HUES6 (cell line): Measurements from ENCODE around the gene KCNH5.

Source experiments
- H3K27ac ChIP-seq: 2 replicates; pipeline ENCODE4 v1.7.0; 2013; ENCODE audit warnings: low read depth, mild to moderate bottlenecking, low read length, inconsistent platforms
- H3K27me3 ChIP-seq: 2 replicates; pipeline ENCODE4 v1.6.1; 2013; ENCODE audit warnings: low read length; ENCODE audit not compliant: control insufficient read depth, insufficient read depth
- H3K36me3 ChIP-seq: 2 replicates; pipeline ENCODE4 v1.6.1; 2013; ENCODE audit warnings: low read length; ENCODE audit not compliant: control insufficient read depth, insufficient read depth
- H3K4me1 ChIP-seq: 2 replicates; pipeline ENCODE4 v1.6.1; 2013; ENCODE audit warnings: low read length; ENCODE audit not compliant: control insufficient read depth, insufficient read depth
- H3K4me3 ChIP-seq: 2 replicates; pipeline ENCODE4 v1.5.1; 2013; ENCODE audit warnings: low read depth, low read length
- H3K9ac ChIP-seq: one replicate; pipeline ENCODE4 v1.6.1; 2013; ENCODE audit warnings: mild to moderate bottlenecking, low read length
- H3K9me3 ChIP-seq: 2 replicates; pipeline ENCODE4 v1.6.1; 2013; ENCODE audit warnings: low read depth, low read length; ENCODE audit not compliant: control insufficient read depth, insufficient read depth

The KCNH5 gene

DNA sequence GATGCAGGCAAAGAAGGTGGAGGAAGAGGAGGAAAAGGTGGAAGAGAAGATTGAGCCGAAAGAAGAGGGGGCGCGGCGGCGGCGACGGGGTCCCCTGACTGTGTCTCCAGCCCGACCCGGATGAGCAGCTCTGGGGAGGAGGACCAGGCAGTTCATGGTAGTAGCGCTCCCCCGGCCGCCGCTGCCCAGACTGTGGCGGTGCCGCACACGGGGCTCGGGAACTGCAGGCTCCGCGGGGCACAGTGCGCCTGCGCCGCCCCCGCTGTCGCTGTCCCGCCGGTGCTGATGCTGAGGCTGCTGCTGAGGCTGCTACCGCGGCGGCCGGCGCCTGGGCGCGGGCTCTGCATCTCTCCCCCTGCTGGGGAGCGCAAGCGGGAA is at the start of gene KCNH5:
Gene KCNH5, minus strand, starts transcription at position 225 of the 378 bp plus-strand sequence. CDS start 272 bp downstream, outside the sequence.
- no peak within 1 kb of the TSS for H3K27ac ChIP-seq
- H3K27me3 ChIP-seq = peaks cover 81% of the 10 kb centered on the region
- H3K36me3 ChIP-seq = no peaks in the 10 kb centered on the region
- peaks cover 7% of the 10 kb centered on the region; the same call in 1 of the 2 replicates for H3K4me1 ChIP-seq
- H3K9ac ChIP-seq = peak within 1 kb of the TSS; percentile 57
- H3K4me3 ChIP-seq = peak within 1 kb of the TSS; percentile 66
- H3K9me3 ChIP-seq = no peaks in the 10 kb centered on the region

- H3K36me3 ChIP-seq = no peaks in the 10 kb centered on the region
- H3K4me3 ChIP-seq = no peak overlapping the region
- no peak overlapping the region for H3K9ac ChIP-seq
- no peaks in the 10 kb centered on the region for H3K27me3 ChIP-seq
- H3K27ac ChIP-seq = no peak overlapping the region
- no peaks in the 10 kb centered on the region for H3K4me1 ChIP-seq
- no peaks in the 10 kb centered on the region for H3K9me3 ChIP-seq
Measured at GRCh38 chr14:63091394-63091996, 46.2 kb upstream of the KCNH5 start.

DNA sequence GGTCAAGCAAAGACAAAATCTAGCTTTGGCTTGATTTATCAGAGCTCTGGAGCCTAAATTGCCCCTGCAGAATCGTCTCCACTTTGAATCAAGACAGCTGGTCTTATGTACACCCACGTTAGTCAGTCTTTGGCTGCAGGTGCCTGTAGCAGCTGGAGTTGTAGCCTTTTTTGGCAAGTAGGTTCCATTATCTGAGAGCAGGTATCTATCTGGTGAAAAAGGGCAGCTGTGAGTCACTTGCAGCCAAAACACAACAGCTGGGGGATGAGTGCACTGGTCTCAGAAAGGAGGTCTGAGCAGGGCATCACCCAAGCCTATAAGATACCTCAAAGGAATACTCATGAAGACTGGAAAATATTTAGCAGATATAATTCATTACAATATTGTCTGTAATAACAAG is 43.6 kb upstream of the KCNH5 start:
- Histone ChIP-seq H3K4me3 (no peak overlapping the region), H3K27me3 (no peaks in the 10 kb centered on the region), H3K9me3 (no peaks in the 10 kb centered on the region), H3K36me3 (no peaks in the 10 kb centered on the region), H3K4me1 (no peaks in the 10 kb centered on the region), H3K9ac (no peak overlapping the region), H3K27ac (no peak overlapping the region)

- H3K36me3 ChIP-seq = no peaks in the 10 kb centered on the region
- H3K4me1 ChIP-seq = no peaks in the 10 kb centered on the region
- no peaks in the 10 kb centered on the region for H3K27me3 ChIP-seq
- H3K9me3 ChIP-seq = no peaks in the 10 kb centered on the region
- no peak overlapping the region for H3K9ac ChIP-seq
- no peak overlapping the region for H3K27ac ChIP-seq
- no peak overlapping the region for H3K4me3 ChIP-seq
Measured at GRCh38 chr14:63078569-63078968, 33.3 kb upstream of the KCNH5 start.

GRCh38 chr14:63076488-63076887 is 31.2 kb upstream of the KCNH5 start:
- Histone ChIP-seq H3K36me3 (no peaks in the 10 kb centered on the region), H3K4me3 (no peak overlapping the region), H3K27ac (no peak overlapping the region), H3K9ac (no peak overlapping the region), H3K27me3 (no peaks in the 10 kb centered on the region), H3K4me1 (no peaks in the 10 kb centered on the region), H3K9me3 (no peaks in the 10 kb centered on the region)

GRCh38 chr14:63055631-63056030 is 10.4 kb upstream of the KCNH5 start:
- H3K4me3 ChIP-seq = no peak overlapping the region
- H3K36me3 ChIP-seq = no peaks in the 10 kb centered on the region
- no peak overlapping the region for H3K9ac ChIP-seq
- H3K4me1 ChIP-seq = no peaks in the 10 kb centered on the region
- peaks cover 9% of the 10 kb centered on the region; the same call in 1 of the 2 replicates for H3K9me3 ChIP-seq
- H3K27me3 ChIP-seq = no peaks in the 10 kb centered on the region
- no peak overlapping the region for H3K27ac ChIP-seq

DNA sequence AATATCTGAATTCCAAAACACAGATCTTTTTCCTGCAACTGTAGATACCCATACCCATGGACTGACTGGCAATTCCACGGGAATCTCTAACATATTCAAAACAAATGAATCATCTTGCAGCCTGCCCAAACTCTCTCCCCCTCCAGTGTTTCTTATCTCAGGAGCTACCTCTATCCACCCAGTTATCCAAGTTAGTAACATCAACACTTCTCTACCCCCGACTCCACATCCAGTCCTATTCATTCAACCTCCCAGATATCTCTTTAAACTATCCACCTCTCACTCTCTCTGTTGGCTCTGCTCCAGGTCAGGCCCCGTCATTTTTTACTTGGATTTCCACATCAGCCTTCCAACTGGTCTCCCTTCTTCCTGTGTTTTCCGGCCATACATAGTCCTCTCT is 6.7 kb upstream of the KCNH5 start:
- Histone ChIP-seq H3K9ac (no peak overlapping the region), H3K4me3 (no peak overlapping the region), H3K36me3 (no peaks in the 10 kb centered on the region), H3K27ac (no peak overlapping the region), H3K27me3 (peaks cover 31% of the 10 kb centered on the region), H3K4me1 (peaks cover 7% of the 10 kb centered on the region; the same call in 1 of the 2 replicates), H3K9me3 (no peaks in the 10 kb centered on the region)

DNA sequence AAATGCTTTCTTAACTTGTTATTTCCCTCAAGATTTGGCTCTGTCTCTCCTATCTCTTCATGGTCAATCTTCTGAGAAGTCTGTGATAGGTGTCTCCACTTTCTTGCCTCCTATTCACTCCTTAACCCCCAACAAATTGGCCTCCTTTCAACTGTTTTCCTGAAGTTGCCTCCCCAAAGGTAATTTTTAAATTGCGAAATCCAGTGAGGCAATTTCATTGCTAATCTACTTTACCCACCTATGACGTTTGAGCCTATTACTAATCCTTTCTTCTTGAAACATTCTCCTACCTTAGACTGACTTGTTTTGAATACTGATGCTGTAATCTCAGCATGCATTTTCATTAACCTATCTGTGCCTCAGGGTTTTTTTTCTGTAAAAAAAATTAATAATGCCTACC is 6.0 kb upstream of the KCNH5 start:
- Histone ChIP-seq H3K4me1 (peaks cover 7% of the 10 kb centered on the region; the same call in 1 of the 2 replicates), H3K9me3 (no peaks in the 10 kb centered on the region), H3K9ac (no peak overlapping the region), H3K36me3 (no peaks in the 10 kb centered on the region), H3K27ac (no peak overlapping the region), H3K27me3 (peaks cover 38% of the 10 kb centered on the region), H3K4me3 (no peak overlapping the region)

- H3K36me3 ChIP-seq = no peaks in the 10 kb centered on the region
- no peaks in the 10 kb centered on the region for H3K9me3 ChIP-seq
- H3K9ac ChIP-seq = no peak overlapping the region
- H3K4me1 ChIP-seq = peaks cover 7% of the 10 kb centered on the region; the same call in 1 of the 2 replicates
- peaks cover 44% of the 10 kb centered on the region for H3K27me3 ChIP-seq
- H3K27ac ChIP-seq = no peak overlapping the region
- H3K4me3 ChIP-seq = no peak overlapping the region
Measured at GRCh38 chr14:63050694-63051093, 5.4 kb upstream of the KCNH5 start.

DNA sequence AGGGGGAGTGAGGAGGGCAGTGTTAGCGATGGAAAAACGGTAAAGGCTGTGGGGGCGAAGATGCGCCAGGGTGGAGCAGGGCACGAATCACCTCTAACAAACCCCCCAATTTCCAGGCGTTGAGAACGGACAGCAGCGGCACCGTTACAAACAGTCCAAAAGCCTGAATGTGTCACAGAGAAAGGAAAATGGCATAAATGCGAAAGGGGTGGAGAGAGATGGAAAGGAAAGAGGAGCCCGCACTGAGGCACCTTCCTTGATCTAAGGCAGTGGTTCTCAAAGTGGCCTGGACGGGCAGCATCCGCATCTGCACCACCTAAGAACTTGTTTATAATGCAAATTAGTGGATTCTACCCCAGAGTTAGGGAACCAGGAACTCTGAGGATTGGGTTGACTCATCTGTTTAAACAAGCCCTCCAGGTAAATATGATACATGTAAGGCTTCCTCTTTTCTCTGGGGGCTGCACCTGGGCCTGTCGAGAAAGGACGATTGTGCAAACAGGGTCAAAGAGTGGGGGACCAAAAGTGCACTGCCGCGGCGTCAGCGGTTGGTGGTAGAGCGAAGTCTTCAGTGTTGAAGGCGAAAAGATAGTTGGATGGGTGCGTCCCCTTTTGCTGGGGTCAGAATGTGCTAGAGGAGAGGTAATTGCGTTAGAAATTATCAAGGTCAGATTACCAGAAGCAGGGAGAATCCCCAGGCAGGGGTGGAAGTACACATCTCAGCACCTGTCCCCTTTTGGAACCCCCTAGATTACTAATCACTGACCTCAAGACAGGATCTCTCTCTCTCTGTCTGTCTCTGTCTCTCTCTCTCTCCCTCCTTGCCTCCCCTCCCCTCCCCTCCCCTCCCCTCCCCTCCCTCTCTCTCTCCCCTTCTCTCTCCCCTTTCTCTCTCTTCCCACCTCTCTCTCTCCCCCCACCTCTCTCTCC is 1.3 kb upstream of the KCNH5 start:
- Histone ChIP-seq H3K9ac (peak overlapping the region; percentile 57), H3K36me3 (no peaks in the 10 kb centered on the region), H3K4me3 (peak overlapping the region; percentile 66), H3K9me3 (no peaks in the 10 kb centered on the region), H3K4me1 (peaks cover 7% of the 10 kb centered on the region; the same call in 1 of the 2 replicates), H3K27me3 (peaks cover 81% of the 10 kb centered on the region), H3K27ac (no peak overlapping the region)
